DOHH2 (cell line): ENCODE measurements around the gene ARHGAP4.

Source experiments
- EZH2phosphoT487 ChIP-seq: fragments of 200-600 bp; sonication (generic); IDR thresholded peaks from 2 replicates; pipeline ENCODE4 v1.6.1; 2017; ENCODE audit warnings: borderline replicate concordance, mild to moderate bottlenecking, antibody characterized with exemption, low read length, moderate library complexity, mixed read lengths
- TF ChIP-seq, protein P1 (sequence below): fragments of 200-600 bp; sonication (generic); IDR thresholded peaks from one replicate; pipeline ENCODE4 v1.5.1; 2014; ENCODE audit warnings: antibody characterized with exemption, mild to moderate bottlenecking, low read depth, low read length; ENCODE audit not compliant: poor library complexity, severe bottlenecking

DNA sequence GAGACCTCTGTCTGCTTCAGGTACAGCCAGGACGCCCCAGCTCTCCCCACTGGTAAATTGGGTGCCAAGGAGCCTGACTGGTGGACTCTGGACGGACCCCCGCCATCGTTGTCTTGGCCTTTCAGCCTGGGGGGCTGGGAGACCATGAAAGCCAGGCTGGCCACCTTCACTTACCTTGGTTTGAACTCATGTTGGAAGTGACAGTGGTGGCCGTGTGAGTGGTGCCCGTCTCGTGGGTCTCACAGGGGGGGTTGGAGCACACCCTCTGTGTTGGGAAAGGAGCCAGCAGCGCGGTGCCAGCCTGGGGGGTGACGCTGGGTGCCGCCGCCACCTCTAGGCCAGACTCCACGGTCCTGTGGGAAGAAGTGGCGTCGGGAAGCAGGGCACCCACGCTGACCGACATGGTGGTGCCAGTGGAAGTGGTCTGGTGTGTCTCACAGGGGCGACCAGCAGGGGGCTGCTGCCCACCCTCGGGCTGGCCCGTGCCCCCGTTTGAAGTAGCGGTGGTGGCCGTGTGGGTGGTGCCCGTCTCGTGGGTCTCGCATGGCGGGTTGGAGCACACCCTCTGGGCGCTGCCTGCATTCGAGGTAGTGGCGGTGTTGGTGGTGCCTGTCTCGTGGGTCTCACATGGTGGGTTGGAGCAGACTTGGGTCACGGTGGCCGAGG, 28.0 kb upstream of the ARHGAP4 start:
- TF ChIP-seq, protein P1, sequence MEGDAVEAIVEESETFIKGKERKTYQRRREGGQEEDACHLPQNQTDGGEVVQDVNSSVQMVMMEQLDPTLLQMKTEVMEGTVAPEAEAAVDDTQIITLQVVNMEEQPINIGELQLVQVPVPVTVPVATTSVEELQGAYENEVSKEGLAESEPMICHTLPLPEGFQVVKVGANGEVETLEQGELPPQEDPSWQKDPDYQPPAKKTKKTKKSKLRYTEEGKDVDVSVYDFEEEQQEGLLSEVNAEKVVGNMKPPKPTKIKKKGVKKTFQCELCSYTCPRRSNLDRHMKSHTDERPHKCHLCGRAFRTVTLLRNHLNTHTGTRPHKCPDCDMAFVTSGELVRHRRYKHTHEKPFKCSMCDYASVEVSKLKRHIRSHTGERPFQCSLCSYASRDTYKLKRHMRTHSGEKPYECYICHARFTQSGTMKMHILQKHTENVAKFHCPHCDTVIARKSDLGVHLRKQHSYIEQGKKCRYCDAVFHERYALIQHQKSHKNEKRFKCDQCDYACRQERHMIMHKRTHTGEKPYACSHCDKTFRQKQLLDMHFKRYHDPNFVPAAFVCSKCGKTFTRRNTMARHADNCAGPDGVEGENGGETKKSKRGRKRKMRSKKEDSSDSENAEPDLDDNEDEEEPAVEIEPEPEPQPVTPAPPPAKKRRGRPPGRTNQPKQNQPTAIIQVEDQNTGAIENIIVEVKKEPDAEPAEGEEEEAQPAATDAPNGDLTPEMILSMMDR: no peak
- no peak for TF ChIP-seq EZH2phosphoT487
